ENCODE data around the gene TAL1.

TAL1 gene

DNA sequence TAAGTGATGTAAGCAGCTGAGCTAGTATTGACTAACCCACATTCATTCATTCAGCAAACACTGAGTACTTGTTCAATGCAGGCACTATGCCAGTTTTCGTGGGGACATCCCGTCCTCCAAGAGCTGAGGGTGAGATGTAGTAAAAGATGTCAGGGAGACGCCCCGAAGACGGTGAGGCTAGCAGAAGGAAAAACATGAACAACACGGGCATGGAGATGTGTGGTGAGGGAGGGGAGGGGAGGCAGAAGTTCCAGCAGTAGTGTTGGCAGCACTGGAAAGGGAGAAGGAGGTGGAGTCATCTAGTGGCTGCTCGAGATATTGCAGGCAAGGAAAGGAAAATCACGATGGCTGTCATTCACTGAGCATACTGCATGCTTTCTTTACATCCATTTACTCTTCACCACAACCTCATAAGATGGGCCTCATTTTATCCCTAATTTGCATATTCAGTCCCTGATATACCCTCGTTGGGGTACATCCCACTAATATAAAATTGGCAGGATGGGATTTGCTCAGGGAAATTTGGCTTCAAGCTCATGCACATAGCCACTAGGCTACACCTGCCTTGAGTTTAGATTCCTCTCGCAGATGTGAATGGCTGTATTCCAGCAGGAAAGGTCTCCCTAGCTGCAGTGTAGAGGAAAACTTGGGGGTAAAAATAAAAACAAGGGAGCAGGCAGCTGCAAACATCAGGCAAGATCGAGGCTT, 56.6 kb downstream of the TAL1 start:
- H3K36me3 ChIP-seq (ENCODE audit: insufficient read depth, insufficient read length, low read length) = no peaks in the 10 kb centered on the region
- H3K4me1 ChIP-seq (ENCODE audit: insufficient read depth, insufficient read length) = peaks cover 3% of the 10 kb centered on the region
- no peak for TF ChIP-seq YY1 (IDR thresholded peaks at IDR 0.05; ENCODE audit: insufficient read depth, insufficient read length)
- TF ChIP-seq SUZ12 (IDR thresholded peaks at IDR 0.05; ENCODE audit: extremely low read depth, insufficient read depth, insufficient read length) = no peak
- TF ChIP-seq ZNF274 (IDR thresholded peaks at IDR 0.05; ENCODE audit: low read depth, low read length) = no peak
- no peak overlapping the region for H3K4me3 ChIP-seq (ENCODE audit: insufficient read length, low read depth)
- no peaks in the 10 kb centered on the region for H3K9me3 ChIP-seq (ENCODE audit: insufficient read depth, low read length)
- H3K27me3 ChIP-seq (ENCODE audit: insufficient read depth, insufficient read length) = peaks cover 8% of the 10 kb centered on the region
- DNase-seq (ENCODE audit: low read depth, low spot score) = peak; percentile 71
- no peak overlapping the region for H3K9ac ChIP-seq (ENCODE audit: insufficient read length, low read depth)

DNA sequence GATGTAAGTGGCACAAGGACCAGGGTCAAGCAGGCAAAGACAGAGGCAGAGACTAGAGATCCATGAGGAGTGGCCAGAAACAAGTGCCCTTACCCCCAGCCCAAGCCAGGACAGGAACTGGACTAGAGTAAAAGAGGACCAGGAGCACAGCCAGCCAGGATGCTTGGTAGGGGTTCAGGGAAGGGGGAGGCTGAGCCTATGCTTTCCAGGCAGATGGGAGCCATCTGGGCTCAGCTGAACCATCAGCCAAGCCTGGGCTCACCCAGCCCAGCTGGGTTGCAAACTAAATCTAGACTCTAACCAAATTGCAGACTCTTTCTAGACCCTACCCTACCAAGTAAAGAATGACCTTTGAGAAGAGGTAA, 57.4 kb downstream of the TAL1 start:
- Histone ChIP-seq H3K9me3 (ENCODE audit: insufficient read depth, low read length) (no peaks in the 10 kb centered on the region), H3K9ac (ENCODE audit: insufficient read length, low read depth) (peak overlapping the region; percentile 13), H3K4me3 (ENCODE audit: insufficient read length, low read depth) (no peak overlapping the region), H3K27me3 (ENCODE audit: insufficient read depth, insufficient read length) (peaks cover 2% of the 10 kb centered on the region), H3K4me1 (ENCODE audit: insufficient read depth, insufficient read length) (peaks cover 3% of the 10 kb centered on the region), H3K36me3 (ENCODE audit: insufficient read depth, insufficient read length, low read length) (no peaks in the 10 kb centered on the region)
- TF ChIP-seq YY1 (IDR thresholded peaks at IDR 0.05; ENCODE audit: insufficient read depth, insufficient read length) (no peak), ZNF274 (IDR thresholded peaks at IDR 0.05; ENCODE audit: low read depth, low read length) (no peak), SUZ12 (IDR thresholded peaks at IDR 0.05; ENCODE audit: extremely low read depth, insufficient read depth, insufficient read length) (no peak)
- DNase-seq (ENCODE audit: low read depth, low spot score) = no peak

DNA sequence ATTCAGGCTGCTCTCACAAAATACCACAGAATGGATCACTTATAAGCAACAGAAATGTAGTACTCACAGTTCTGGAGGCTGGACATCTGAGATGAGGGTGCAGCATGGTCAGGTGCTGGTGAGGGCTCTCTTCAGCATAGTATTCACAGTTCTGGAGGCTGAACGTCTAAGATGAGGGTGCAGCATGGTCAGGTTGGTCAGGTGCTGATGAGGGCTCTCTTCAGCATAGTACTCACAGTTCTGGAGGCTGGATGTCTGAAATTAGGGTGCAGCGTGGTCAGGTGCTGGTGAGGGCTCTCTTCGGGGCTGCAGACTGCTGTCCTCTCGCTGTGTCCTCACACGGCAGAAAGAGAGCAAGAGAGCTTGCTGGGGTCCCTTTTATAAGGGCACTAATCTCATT, 59.2 kb downstream of the TAL1 start:
- H3K9me3 ChIP-seq (ENCODE audit: insufficient read depth, low read length) = no peaks in the 10 kb centered on the region
- TF ChIP-seq YY1 (IDR thresholded peaks at IDR 0.05; ENCODE audit: insufficient read depth, insufficient read length) (no peak), SUZ12 (IDR thresholded peaks at IDR 0.05; ENCODE audit: extremely low read depth, insufficient read depth, insufficient read length) (no peak), ZNF274 (IDR thresholded peaks at IDR 0.05; ENCODE audit: low read depth, low read length) (no peak)
- H3K27me3 ChIP-seq (ENCODE audit: insufficient read depth, insufficient read length) = no peaks in the 10 kb centered on the region
- H3K36me3 ChIP-seq (ENCODE audit: insufficient read depth, insufficient read length, low read length) = no peaks in the 10 kb centered on the region
- DNase-seq (ENCODE audit: low read depth, low spot score) = no peak
- no peak overlapping the region for H3K4me3 ChIP-seq (ENCODE audit: insufficient read length, low read depth)
- H3K4me1 ChIP-seq (ENCODE audit: insufficient read depth, insufficient read length) = no peaks in the 10 kb centered on the region
- no peak overlapping the region for H3K9ac ChIP-seq (ENCODE audit: insufficient read length, low read depth)

Measured in NT2/D1 (cell line).